Measurements from ENCODE around the gene VIL1.
A peak's percentile ranks its signal among the peaks of the same experiment; 100 is the strongest.

VIL1 gene

GRCh38 chr2:218394298-218395089 is 24.4 kb upstream of the VIL1 start:
- no peak for TF ChIP-seq CTCF (IDR thresholded peaks at IDR 0.05; ENCODE audit: insufficient read depth, low read depth, low read length, missing control alignments)
- no peak for DNase-seq (ENCODE audit: low read depth)
- H3K4me3 ChIP-seq (ENCODE audit: low read depth, low read length): no peak overlapping the region

- DNase-seq (ENCODE audit: low read depth): no peak
- no peak overlapping the region for H3K4me3 ChIP-seq (ENCODE audit: low read depth, low read length)
- no peak for TF ChIP-seq CTCF (IDR thresholded peaks at IDR 0.05; ENCODE audit: insufficient read depth, low read depth, low read length, missing control alignments)
These were observed 23.9 kb upstream of the VIL1 start for GRCh38 chr2:218395090-218395444.

- no peak for DNase-seq (ENCODE audit: low read depth)
- TF ChIP-seq CTCF (IDR thresholded peaks at IDR 0.05; ENCODE audit: insufficient read depth, low read depth, low read length, missing control alignments): no peak
- H3K4me3 ChIP-seq (ENCODE audit: low read depth, low read length): peak overlapping the region; percentile 58
These were observed 23.5 kb upstream of the VIL1 start for GRCh38 chr2:218395456-218395825.

- peak overlapping the region; percentile 91 for H3K4me3 ChIP-seq (ENCODE audit: low read depth, low read length)
- TF ChIP-seq CTCF (IDR thresholded peaks at IDR 0.05; ENCODE audit: insufficient read depth, low read depth, low read length, missing control alignments): peak; percentile 78
- DNase-seq (ENCODE audit: low read depth): peak; percentile 98
These were observed 22.9 kb upstream of the VIL1 start for GRCh38 chr2:218395826-218396687.

- peak; percentile 83 for DNase-seq (ENCODE audit: low read depth)
- TF ChIP-seq CTCF (IDR thresholded peaks at IDR 0.05; ENCODE audit: insufficient read depth, low read depth, low read length, missing control alignments): no peak
- peak overlapping the region; percentile 91 for H3K4me3 ChIP-seq (ENCODE audit: low read depth, low read length)
These were observed 22.0 kb upstream of the VIL1 start for GRCh38 chr2:218396688-218397462.

- no peak for TF ChIP-seq CTCF (IDR thresholded peaks at IDR 0.05; ENCODE audit: insufficient read depth, low read depth, low read length, missing control alignments)
- peak overlapping the region; percentile 91 for H3K4me3 ChIP-seq (ENCODE audit: low read depth, low read length)
- DNase-seq (ENCODE audit: low read depth): no peak
These were observed 21.5 kb upstream of the VIL1 start for GRCh38 chr2:218397463-218397819.

Measured in GM12865 (cell line).